GM23338 (cell line): ENCODE data around the gene ARMC8. TPM values are rescaled to one million over a fixed set of nuclear protein-coding genes. Genes with fewer than 3 reads are reported as not detected.
A peak's percentile ranks its signal among the peaks of the same experiment; 100 is the strongest.

ENCODE experiments used
- ATAC-seq: fragments of 200-7000 bp; cut with Tn5 transposase; 3 replicates; pipeline ENCODE4 v1.9.1; 2020
- DNase-seq: peaks from one replicate; pipeline ENCODE4 v3.0.0-alpha.2; 2015; ENCODE audit warnings: low spot score
- H2AFZ ChIP-seq: fragments of 200-600 bp; sonication (generic); 2 replicates; pipeline ENCODE4 v1.8.0; 2016; ENCODE audit warnings: antibody characterized with exemption, mild to moderate bottlenecking, moderate library complexity
- H3F3A ChIP-seq: fragments of 200-600 bp; sonication (generic); replicated peaks from 2 replicates; pipeline ENCODE4 v1.8.0; 2017; ENCODE audit warnings: antibody characterized with exemption, mixed run types, low read depth
- H3K27ac ChIP-seq: fragments of 200-600 bp; sonication (generic); 2 replicates; pipeline ENCODE4 v1.6.1; 2016; ENCODE audit warnings: low read depth
- H3K27me3 ChIP-seq: fragments of 200-600 bp; sonication (generic); 2 replicates; pipeline ENCODE4 v1.8.0; 2016; ENCODE audit warnings: mild to moderate bottlenecking, mixed run types, moderate library complexity; ENCODE audit not compliant: insufficient read depth
- H3K36me3 ChIP-seq: fragments of 200-600 bp; sonication (generic); 2 replicates; pipeline ENCODE4 v1.8.0; 2016; ENCODE audit warnings: mild to moderate bottlenecking; ENCODE audit not compliant: insufficient read depth
- H3K4me1 ChIP-seq: fragments of 200-600 bp; sonication (generic); 2 replicates; pipeline ENCODE4 v1.8.0; 2016; ENCODE audit warnings: mild to moderate bottlenecking, moderate library complexity; ENCODE audit not compliant: insufficient read depth
- H3K4me2 ChIP-seq: fragments of 200-600 bp; sonication (generic); 2 replicates; pipeline ENCODE4 v1.7.1; 2017; ENCODE audit warnings: mixed run types
- H3K4me3 ChIP-seq: fragments of 200-600 bp; sonication (generic); 2 replicates; pipeline ENCODE4 v1.6.1; 2016; ENCODE audit warnings: mixed run types
- H3K79me2 ChIP-seq: fragments of 200-600 bp; sonication (generic); replicated peaks from 2 replicates; pipeline ENCODE4 v1.8.0; 2017; ENCODE audit warnings: mild to moderate bottlenecking; ENCODE audit not compliant: insufficient read depth
- H3K9me2 ChIP-seq: fragments of 200-600 bp; sonication (generic); 2 replicates; pipeline ENCODE4 v1.8.0; 2017; ENCODE audit not compliant: insufficient read depth
- H4K20me1 ChIP-seq: fragments of 200-600 bp; sonication (generic); replicated peaks from 2 replicates; pipeline ENCODE4 v1.8.0; 2017; ENCODE audit warnings: mild to moderate bottlenecking; ENCODE audit not compliant: insufficient read depth
- H3K27ac Mint-ChIP-seq: 2 replicates; pipeline ENCODE4 v1.8.0; 2020; ENCODE audit warnings: inconsistent platforms, mild to moderate bottlenecking, moderate library complexity, mixed read lengths
- H3K27me3 Mint-ChIP-seq: 3 replicates; pipeline ENCODE4 v1.8.0; 2022; ENCODE audit warnings: low read depth, mild to moderate bottlenecking, moderate library complexity, mixed read lengths, inconsistent platforms; ENCODE audit not compliant: insufficient read depth, poor library complexity
- H3K36me3 Mint-ChIP-seq: 3 replicates; pipeline ENCODE4 v1.8.0; 2021; ENCODE audit warnings: low read depth, mild to moderate bottlenecking, inconsistent platforms, moderate library complexity, mixed read lengths
- H3K4me1 Mint-ChIP-seq: 3 replicates; pipeline ENCODE4 v1.8.0; 2020; ENCODE audit warnings: mild to moderate bottlenecking, inconsistent platforms, mixed read lengths
- H3K4me3 Mint-ChIP-seq: 3 replicates; pipeline ENCODE4 v1.8.0; 2021; ENCODE audit warnings: moderate library complexity, mild to moderate bottlenecking, inconsistent platforms, mixed read lengths
- H3K9me3 Mint-ChIP-seq: 3 replicates; pipeline ENCODE4 v1.8.0; 2020; ENCODE audit warnings: moderate library complexity, mild to moderate bottlenecking, inconsistent platforms, mixed read lengths
- CREB1 ChIP-seq: fragments of 250-450 bp; sonication (Bioruptor Pico); IDR thresholded peaks from 2 replicates; pipeline ENCODE4 v1.5.0; 2020; ENCODE audit warnings: low read depth, mild to moderate bottlenecking, moderate library complexity
- CTCF ChIP-seq, 2 experiments: fragments of 200-600 bp in 1 of 2; sonication (generic) in 1 of 2; conservative IDR thresholded peaks; 2 replicates each; pipeline versions ENCODE4 v1.5.1 to v1.6.1; 2016 to 2017; ENCODE audit warnings: antibody characterized with exemption in 2 of 2, low read depth in 2 of 2, mild to moderate bottlenecking in 2 of 2, moderate library complexity in 1 of 2
- POLR2AphosphoS5 ChIP-seq: IDR thresholded peaks from 2 replicates; pipeline ENCODE4 v1.6.1; 2016; ENCODE audit warnings: antibody characterized with exemption, low read depth
- polyA plus RNA-seq: library from polyadenylated mRNA; unstranded; fragments of >200 nt; fragmentation: Nextera tagmentation; extraction: Ambion mirVana; gene quantifications from 2 replicates; pipeline ENCODE4 v1.2.1, GENCODE V29; 2016
- total RNA-seq: library from RNA; depleted of rRNA; stranded (reverse); fragments of >200 nt; shearing (Covaris generic); gene quantifications from 2 replicates; pipeline ENCODE4 v1.2.3, GENCODE V29; 2014
- TF ChIP-seq, protein P1 (sequence below): IDR thresholded peaks from one replicate; pipeline ENCODE4 v1.6.1; 2018; ENCODE audit warnings: antibody characterized with exemption; ENCODE audit not compliant: unreplicated experiment

ARMC8 gene
- total and polyA plus RNA-seq, 2 experiments from 2014 or later: 36.8 to 61.4 TPM

DNA sequence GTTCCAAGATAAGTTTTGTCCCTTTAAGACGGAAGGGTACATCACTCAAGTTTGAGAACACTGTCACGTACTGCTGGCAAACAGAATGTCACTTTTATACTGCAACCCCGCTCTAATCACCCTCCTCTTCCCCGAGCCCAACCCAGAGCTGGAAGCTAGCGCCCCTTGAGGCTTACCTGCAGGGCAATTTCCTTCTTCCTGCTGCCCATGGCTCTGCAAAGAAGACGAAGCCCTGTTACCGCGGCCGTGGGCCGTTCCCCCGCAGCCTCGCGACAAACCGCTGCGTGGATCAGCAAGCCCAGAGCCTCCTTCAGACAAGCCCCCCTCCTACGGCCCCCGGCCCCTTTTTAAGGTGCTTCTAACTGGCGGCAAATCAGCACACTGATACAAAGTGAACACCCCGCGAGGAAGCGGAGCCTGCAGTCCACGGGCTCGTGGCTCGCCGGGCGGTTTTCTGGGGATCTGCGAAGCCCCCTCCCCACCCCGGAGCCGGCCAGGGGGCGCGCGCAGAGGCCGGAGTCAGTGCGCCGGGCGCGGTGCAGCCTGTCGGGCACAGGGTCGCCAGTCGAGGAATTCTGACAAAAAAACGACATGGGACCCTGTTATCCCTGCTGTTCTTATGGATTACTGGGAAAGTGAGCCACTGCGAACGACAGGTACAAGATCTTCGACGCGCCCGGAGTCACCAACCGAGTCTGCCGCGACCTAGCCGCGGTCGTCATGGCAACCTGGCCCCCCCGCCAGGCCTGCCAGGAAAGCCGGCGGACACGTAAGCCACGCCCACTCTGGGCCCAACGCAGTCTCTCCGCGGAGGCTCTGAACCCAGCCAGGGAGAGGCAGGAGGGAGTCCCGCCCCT lies 142.3 kb downstream of the ARMC8 start, which contains the start of gene NME9 (continued):
- peak; percentile 62 to 82 for TF ChIP-seq CTCF (conservative IDR thresholded peaks at IDR 0.05; ENCODE audit: low read depth in 2 of 2)
- TF ChIP-seq, protein P1, sequence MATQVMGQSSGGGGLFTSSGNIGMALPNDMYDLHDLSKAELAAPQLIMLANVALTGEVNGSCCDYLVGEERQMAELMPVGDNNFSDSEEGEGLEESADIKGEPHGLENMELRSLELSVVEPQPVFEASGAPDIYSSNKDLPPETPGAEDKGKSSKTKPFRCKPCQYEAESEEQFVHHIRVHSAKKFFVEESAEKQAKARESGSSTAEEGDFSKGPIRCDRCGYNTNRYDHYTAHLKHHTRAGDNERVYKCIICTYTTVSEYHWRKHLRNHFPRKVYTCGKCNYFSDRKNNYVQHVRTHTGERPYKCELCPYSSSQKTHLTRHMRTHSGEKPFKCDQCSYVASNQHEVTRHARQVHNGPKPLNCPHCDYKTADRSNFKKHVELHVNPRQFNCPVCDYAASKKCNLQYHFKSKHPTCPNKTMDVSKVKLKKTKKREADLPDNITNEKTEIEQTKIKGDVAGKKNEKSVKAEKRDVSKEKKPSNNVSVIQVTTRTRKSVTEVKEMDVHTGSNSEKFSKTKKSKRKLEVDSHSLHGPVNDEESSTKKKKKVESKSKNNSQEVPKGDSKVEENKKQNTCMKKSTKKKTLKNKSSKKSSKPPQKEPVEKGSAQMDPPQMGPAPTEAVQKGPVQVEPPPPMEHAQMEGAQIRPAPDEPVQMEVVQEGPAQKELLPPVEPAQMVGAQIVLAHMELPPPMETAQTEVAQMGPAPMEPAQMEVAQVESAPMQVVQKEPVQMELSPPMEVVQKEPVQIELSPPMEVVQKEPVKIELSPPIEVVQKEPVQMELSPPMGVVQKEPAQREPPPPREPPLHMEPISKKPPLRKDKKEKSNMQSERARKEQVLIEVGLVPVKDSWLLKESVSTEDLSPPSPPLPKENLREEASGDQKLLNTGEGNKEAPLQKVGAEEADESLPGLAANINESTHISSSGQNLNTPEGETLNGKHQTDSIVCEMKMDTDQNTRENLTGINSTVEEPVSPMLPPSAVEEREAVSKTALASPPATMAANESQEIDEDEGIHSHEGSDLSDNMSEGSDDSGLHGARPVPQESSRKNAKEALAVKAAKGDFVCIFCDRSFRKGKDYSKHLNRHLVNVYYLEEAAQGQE: no peak
- 0 out of 2 replicates have a peak, but pooled peaks have one; percentile 9 for TF ChIP-seq CREB1 (CRISPR knock-in tag)

DNA sequence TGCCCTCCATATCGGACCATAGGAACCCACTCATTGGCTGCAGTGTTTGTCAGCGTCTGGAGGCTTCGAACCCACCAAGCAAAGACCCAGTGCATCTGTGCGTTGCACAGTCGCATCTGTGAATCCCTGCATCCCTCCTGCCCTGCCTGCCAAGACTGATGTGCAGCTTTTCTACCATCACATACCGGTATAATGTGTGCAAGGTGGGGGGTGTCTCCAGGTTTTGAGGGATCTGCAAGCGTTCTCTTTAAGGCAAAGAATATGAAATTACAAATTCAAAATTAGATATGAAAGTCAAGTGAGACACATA lies 142.8 kb downstream of the ARMC8 start:
- no peaks in the 10 kb centered on the region for H3K79me2 ChIP-seq
- TF ChIP-seq, protein P1: no peak
- TF ChIP-seq POLR2AphosphoS5: peak; percentile 37; the same call in 1 of the 2 replicates
- no peaks in the 10 kb centered on the region; the same call in 1 of the 2 replicates for H3K27me3 ChIP-seq
- H3K27ac Mint-ChIP-seq: no peak overlapping the region
- DNase-seq: no peak
- peak overlapping the region; percentile 68 for H3K4me3 ChIP-seq
- H3K27ac ChIP-seq: no peak overlapping the region
- no peaks in the 10 kb centered on the region for H4K20me1 ChIP-seq
- no peak for ATAC-seq
- H3K4me3 Mint-ChIP-seq: peak overlapping the region; percentile 86
- 0 out of 2 replicates have a peak overlapping the region, but pooled peaks have one; percentile 60 for H2AFZ ChIP-seq
- H3K9me3 Mint-ChIP-seq: no peaks in the 10 kb centered on the region
- peaks cover 5% of the 10 kb centered on the region for H3K4me1 ChIP-seq
- H3K27me3 Mint-ChIP-seq: peaks cover 12% of the 10 kb centered on the region
- H3K36me3 ChIP-seq: no peaks in the 10 kb centered on the region
- peaks cover 19% of the 10 kb centered on the region for H3K4me1 Mint-ChIP-seq
- no peaks in the 10 kb centered on the region for H3K9me2 ChIP-seq
- H3K36me3 Mint-ChIP-seq: no peaks in the 10 kb centered on the region
- H3F3A ChIP-seq: no peaks in the 10 kb centered on the region
- H3K4me2 ChIP-seq: peak overlapping the region; percentile 92
